Upper lobe of right lung (tissue), 1 donor: ENCODE data around the gene GIN1. TPM values are rescaled to one million over a fixed set of nuclear protein-coding genes. Genes with fewer than 3 reads are reported as not detected.

Experiments used
- ATAC-seq: fragments of 200-7000 bp; cut with Tn5 transposase; one replicate; pipeline ENCODE4 v1.9.1; 2020; ENCODE audit warnings: mild to moderate bottlenecking, moderate library complexity
- DNase-seq: peaks from one replicate; pipeline ENCODE4 v3.0.0-alpha.2; 2020
- H3K27ac ChIP-seq: fragments of 200-600 bp; one replicate; pipeline ENCODE4 v1.8.0; 2022
- H3K27me3 ChIP-seq: fragments of 200-600 bp; one replicate; pipeline ENCODE4 v1.8.0; 2022; ENCODE audit warnings: mild to moderate bottlenecking
- H3K36me3 ChIP-seq: fragments of 200-600 bp; one replicate; pipeline ENCODE4 v1.8.0; 2022
- H3K4me1 ChIP-seq: fragments of 200-600 bp; one replicate; pipeline ENCODE4 v1.8.0; 2022
- H3K4me3 ChIP-seq: fragments of 200-600 bp; one replicate; pipeline ENCODE4 v1.8.0; 2022; ENCODE audit warnings: mild to moderate bottlenecking
- H3K9me3 ChIP-seq: fragments of 200-600 bp; one replicate; pipeline ENCODE4 v1.8.0; 2022
- CTCF ChIP-seq: fragments of 200-600 bp; IDR thresholded peaks from one replicate; pipeline ENCODE4 v1.8.0; 2022; ENCODE audit warnings: antibody characterized with exemption
- intact Hi-C: fragments of 100-400 bp; cut with DNase I; formaldehyde crosslinking; loops from one replicate; pipeline ENCODE4 v1.11.0; 2022
- total RNA-seq: library from RNA; stranded (reverse); fragmentation: NEBNext Ultra II Directional; extraction: Animal tissue kit (Norgen Biotek cat#: 25700); gene quantifications from one replicate; pipeline ENCODE4 v1.2.1, GENCODE V29; 2021
- donor health status: DM: no; HTN: yes; CAD: no; lungs with severe emphysema.

The GIN1 gene
- total RNA-seq, 1 donor from 2014 or later, result 6.7 TPM

DNA sequence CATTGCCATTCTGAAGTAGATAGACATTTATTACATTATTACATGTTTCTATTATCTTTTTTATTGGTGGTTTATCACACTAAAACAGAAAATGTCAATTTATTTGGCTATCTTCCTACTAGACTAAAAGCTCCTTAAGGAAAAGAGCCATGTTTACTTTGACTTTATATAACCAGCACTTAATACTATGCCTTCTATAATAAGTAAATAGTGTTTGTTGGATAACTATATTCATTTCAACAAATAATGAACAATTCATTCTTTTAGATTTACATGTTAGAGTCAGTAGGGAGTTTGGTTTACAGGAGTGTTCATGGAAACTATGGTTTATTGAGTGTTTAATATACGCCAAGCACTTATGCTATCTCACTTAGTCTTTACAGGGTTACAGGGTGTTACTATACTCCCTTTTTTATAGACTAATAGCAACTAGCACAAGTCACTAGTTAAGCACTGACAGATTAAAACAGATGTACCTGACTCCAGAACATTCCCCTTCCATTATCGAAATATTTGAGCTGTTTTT, 7.4 kb upstream of the GIN1 start:
- peaks cover 11% of the 10 kb centered on the region for H3K36me3 ChIP-seq
- no peaks in the 10 kb centered on the region for H3K9me3 ChIP-seq
- DNase-seq, result no peak
- TF ChIP-seq CTCF, result no peak
- H3K27me3 ChIP-seq, result no peaks in the 10 kb centered on the region
- peaks cover 6% of the 10 kb centered on the region for H3K4me1 ChIP-seq
- no peak overlapping the region for H3K4me3 ChIP-seq
- intact Hi-C loops, result no loop called here
- no peak for ATAC-seq
- H3K27ac ChIP-seq, result no peak overlapping the region

GRCh38 chr5:103126557-103126956, 6.6 kb upstream of the GIN1 start:
- no peaks in the 10 kb centered on the region for H3K27me3 ChIP-seq
- H3K36me3 ChIP-seq, result peaks cover 11% of the 10 kb centered on the region
- intact Hi-C loops, result no loop called here
- H3K27ac ChIP-seq, result no peak overlapping the region
- H3K4me3 ChIP-seq, result no peak overlapping the region
- DNase-seq, result no peak
- no peaks in the 10 kb centered on the region for H3K9me3 ChIP-seq
- ATAC-seq, result no peak
- peaks cover 13% of the 10 kb centered on the region for H3K4me1 ChIP-seq
- TF ChIP-seq CTCF, result no peak

DNA sequence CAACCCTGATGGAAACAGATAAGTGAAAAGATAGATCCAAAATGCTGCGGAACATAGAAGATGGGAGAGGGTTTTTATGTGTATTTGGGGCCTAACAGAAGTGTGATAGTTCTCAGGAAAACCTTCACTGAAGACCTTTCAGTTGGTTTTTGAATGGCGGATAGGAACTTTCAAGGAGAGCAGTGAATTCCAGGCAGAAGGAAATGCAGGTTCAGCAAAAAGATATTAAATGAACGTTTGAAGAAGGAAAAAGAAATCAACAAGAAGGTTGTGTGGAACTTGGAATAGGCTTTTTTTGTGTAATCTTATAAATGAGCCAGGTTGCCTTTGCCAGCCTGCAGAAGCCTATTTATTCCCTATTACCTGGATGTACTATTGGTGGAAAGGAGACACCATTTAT, 2.3 kb upstream of the GIN1 start:
- no peak overlapping the region for H3K4me3 ChIP-seq
- no peaks in the 10 kb centered on the region for H3K36me3 ChIP-seq
- ATAC-seq (no peak), DNase-seq (no peak)
- TF ChIP-seq CTCF, result no peak
- intact Hi-C loops, result no loop called here
- no peaks in the 10 kb centered on the region for H3K27me3 ChIP-seq
- H3K27ac ChIP-seq, result no peak overlapping the region
- H3K9me3 ChIP-seq, result no peaks in the 10 kb centered on the region
- peaks cover 18% of the 10 kb centered on the region for H3K4me1 ChIP-seq

- peaks cover 18% of the 10 kb centered on the region for H3K4me1 ChIP-seq
- DNase-seq, result no peak
- no peaks in the 10 kb centered on the region for H3K9me3 ChIP-seq
- no peaks in the 10 kb centered on the region for H3K36me3 ChIP-seq
- H3K4me3 ChIP-seq, result peak overlapping the region; percentile 84
- ATAC-seq, result peak; percentile 4
- no peaks in the 10 kb centered on the region for H3K27me3 ChIP-seq
- H3K27ac ChIP-seq, result peak overlapping the region; percentile 96
- intact Hi-C loops, result no loop called here
- TF ChIP-seq CTCF, result no peak
Observed at GRCh38 chr5:103120607-103121200, 766 bp upstream of the GIN1 start.

GRCh38 chr5:103119070-103119764, 721 bp downstream of the GIN1 start:
- peak overlapping the region; percentile 96 for H3K27ac ChIP-seq
- H3K9me3 ChIP-seq, result no peaks in the 10 kb centered on the region
- H3K36me3 ChIP-seq, result no peaks in the 10 kb centered on the region
- intact Hi-C loops, result no loop called here
- no peak for DNase-seq
- H3K4me1 ChIP-seq, result peaks cover 18% of the 10 kb centered on the region
- no peaks in the 10 kb centered on the region for H3K27me3 ChIP-seq
- TF ChIP-seq CTCF, result no peak
- no peak for ATAC-seq
- H3K4me3 ChIP-seq, result peak overlapping the region; percentile 84
